Lung (tissue), 12 donors: ENCODE data around the gene CFAP100. TPM values are rescaled to one million over a fixed set of nuclear protein-coding genes. Genes with fewer than 3 reads are reported as not detected.

ENCODE experiments used
- ATAC-seq: fragments of 200-7000 bp; cut with Tn5 transposase; one replicate; pipeline ENCODE4 v1.9.1; 2020; ENCODE audit warnings: moderate number of reproducible peaks; ENCODE audit not compliant: insufficient read depth, low FRiP score
- DNase-seq, 3 donors: peaks; one replicate each; pipeline ENCODE4 v3.0.0-alpha.2; 2013 to 2017
- H3K27ac ChIP-seq, 2 donors: one replicate each; pipeline ENCODE4 v1.5.1; 2013; ENCODE audit warnings: mild to moderate bottlenecking in 2 of 2, moderate library complexity in 2 of 2, control low read depth in 1 of 2, inconsistent platforms in 1 of 2, low read depth in 1 of 2, low read length in 1 of 2
- H3K27me3 ChIP-seq, 3 donors: one replicate each; pipeline ENCODE4 v1.5.1; 2013; ENCODE audit warnings: low read length in 2 of 3; ENCODE audit not compliant: control insufficient read depth in 3 of 3, insufficient read depth in 3 of 3
- H3K36me3 ChIP-seq, 4 donors: one replicate each; pipeline ENCODE4 v1.5.1; 2013; ENCODE audit warnings: low read length in 4 of 4, mild to moderate bottlenecking in 1 of 4, moderate library complexity in 1 of 4; ENCODE audit not compliant: control insufficient read depth in 4 of 4, insufficient read depth in 4 of 4
- H3K4me1 ChIP-seq, 5 donors: one replicate each; pipeline ENCODE4 v1.5.1; 2013; ENCODE audit warnings: low read length in 5 of 5, mild to moderate bottlenecking in 2 of 5, moderate library complexity in 1 of 5; ENCODE audit not compliant: control insufficient read depth in 5 of 5, insufficient read depth in 5 of 5
- H3K4me3 ChIP-seq: one replicate; pipeline ENCODE4 v1.5.1; 2013; ENCODE audit warnings: mild to moderate bottlenecking, control low read depth, moderate library complexity
- H3K9ac ChIP-seq, 2 donors: one replicate each; pipeline ENCODE4 v1.5.1; 2013; ENCODE audit warnings: low read length in 2 of 2, control low read depth in 1 of 2; ENCODE audit not compliant: insufficient read depth in 1 of 2
- H3K9me3 ChIP-seq, 4 donors: one replicate each; pipeline ENCODE4 v1.5.1; 2013; ENCODE audit warnings: low read length in 3 of 4, mild to moderate bottlenecking in 1 of 4, moderate library complexity in 1 of 4; ENCODE audit not compliant: control insufficient read depth in 4 of 4, insufficient read depth in 3 of 4
- WGBS, 2 donors: extraction: QIAGEN DNeasy Blood & Tissue Kit; methylation state at CpG; one replicate each; pipeline ENCODE4 v1.1.7; 2013; 5-methylcytosine and 5-hydroxymethylcytosine counted together
- polyA plus RNA-seq, 2 donors: library from polyadenylated mRNA; stranded (reverse); fragments of 200-250 nt; gene quantifications; one replicate each; pipeline ENCODE4 v1.2.1, GENCODE V29; 2013
- total RNA-seq, 2 donors: library from RNA; depleted of rRNA in 1 of 2; stranded (reverse); fragments of >200 nt in 1 of 2; gene quantifications; one replicate each; pipeline ENCODE4 v1.2.1, GENCODE V29; 2014 to 2021
- TF ChIP-seq, protein P1 (sequence below): IDR thresholded peaks from 2 replicates; pipeline ENCODE4 v1.5.1; 2012; ENCODE audit warnings: mild to moderate bottlenecking; ENCODE audit errors: control extremely low read depth, extremely low read depth
- donor health status: control.
- donor health status: control.
- donor health status: Bipolar disorder and iron deficiency.
- donor health status: healthy.
- donor health status: DM: yes; HTN: yes; CAD: no.

CFAP100 gene
- total and polyA plus RNA-seq, 4 donors, result 7.7 to 31.9 (median 11.5) TPM

DNA sequence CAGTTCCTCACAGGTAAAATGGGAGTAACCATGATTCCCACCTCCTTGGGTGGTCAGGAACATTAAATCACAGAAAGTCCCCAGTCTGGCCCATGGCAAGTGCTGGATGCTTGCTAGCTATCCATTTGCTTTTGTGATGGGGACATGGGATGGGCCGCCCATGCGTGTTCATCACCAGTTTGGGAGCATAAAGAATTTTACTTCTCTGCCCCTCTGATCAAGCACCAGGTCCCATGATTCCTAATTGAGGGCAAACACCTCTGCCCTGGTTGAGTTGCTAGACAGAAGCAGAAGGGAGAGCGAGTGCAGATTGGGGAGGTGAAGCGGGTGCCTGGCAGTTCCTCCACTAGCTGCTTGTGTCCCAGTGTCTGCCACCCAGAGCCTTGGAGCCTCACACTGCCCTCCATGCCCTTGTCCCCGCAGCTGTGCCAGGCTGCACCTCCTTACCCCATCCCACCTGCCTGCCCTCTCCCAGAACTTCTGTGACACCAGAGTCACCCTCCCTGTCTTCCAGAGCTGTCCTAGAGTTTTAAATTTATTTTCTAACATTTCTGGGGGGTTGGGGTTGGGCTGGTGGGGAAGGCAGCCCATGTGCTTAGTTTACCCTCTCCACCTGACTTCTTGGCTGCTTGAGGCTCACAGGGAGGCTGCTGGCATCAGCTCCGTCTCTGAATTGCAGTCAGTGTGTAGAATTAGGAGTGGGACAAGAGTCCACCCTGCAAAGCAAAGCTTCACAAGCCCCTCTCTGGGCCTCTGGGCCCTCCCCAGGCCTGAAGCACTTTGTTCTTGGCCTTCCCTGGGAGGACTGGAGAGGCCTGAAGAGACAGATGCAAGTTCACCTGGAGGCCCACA is 18.4 kb downstream of the CFAP100 start:
- DNase-seq (no peak), ATAC-seq (no peak)
- Histone ChIP-seq H3K27ac (no peak overlapping the region), H3K4me3 (no peak overlapping the region), H3K4me1 (no peaks in the 10 kb centered on the region), H3K9me3 (peaks cover 0 to 2% (median 0%) of the 10 kb centered on the region in 4 donors), H3K27me3 (peaks cover 3 to 11% (median 3%) of the 10 kb centered on the region in 3 donors), H3K9ac (no peak overlapping the region), H3K36me3 (no peaks in the 10 kb centered on the region)
- TF ChIP-seq, protein P1, sequence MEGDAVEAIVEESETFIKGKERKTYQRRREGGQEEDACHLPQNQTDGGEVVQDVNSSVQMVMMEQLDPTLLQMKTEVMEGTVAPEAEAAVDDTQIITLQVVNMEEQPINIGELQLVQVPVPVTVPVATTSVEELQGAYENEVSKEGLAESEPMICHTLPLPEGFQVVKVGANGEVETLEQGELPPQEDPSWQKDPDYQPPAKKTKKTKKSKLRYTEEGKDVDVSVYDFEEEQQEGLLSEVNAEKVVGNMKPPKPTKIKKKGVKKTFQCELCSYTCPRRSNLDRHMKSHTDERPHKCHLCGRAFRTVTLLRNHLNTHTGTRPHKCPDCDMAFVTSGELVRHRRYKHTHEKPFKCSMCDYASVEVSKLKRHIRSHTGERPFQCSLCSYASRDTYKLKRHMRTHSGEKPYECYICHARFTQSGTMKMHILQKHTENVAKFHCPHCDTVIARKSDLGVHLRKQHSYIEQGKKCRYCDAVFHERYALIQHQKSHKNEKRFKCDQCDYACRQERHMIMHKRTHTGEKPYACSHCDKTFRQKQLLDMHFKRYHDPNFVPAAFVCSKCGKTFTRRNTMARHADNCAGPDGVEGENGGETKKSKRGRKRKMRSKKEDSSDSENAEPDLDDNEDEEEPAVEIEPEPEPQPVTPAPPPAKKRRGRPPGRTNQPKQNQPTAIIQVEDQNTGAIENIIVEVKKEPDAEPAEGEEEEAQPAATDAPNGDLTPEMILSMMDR, result no peak
- WGBS, 2 donors, result 93 to 96% methylated on average over 6 of the region's 6 CpGs

GRCh38 chr3:126413693-126414080 is 19.0 kb downstream of the CFAP100 start:
- ATAC-seq (no peak), DNase-seq (no peak)
- peaks cover 0 to 4% (median 0%) of the 10 kb centered on the region in 4 donors for H3K9me3 ChIP-seq
- H3K4me3 ChIP-seq, result no peak overlapping the region
- TF ChIP-seq, protein P1, result no peak
- 77 to 87% methylated on average over 4 of the region's 4 CpGs for WGBS, 2 donors
- peaks cover 3 to 11% (median 3%) of the 10 kb centered on the region in 3 donors for H3K27me3 ChIP-seq
- H3K4me1 ChIP-seq, result no peaks in the 10 kb centered on the region
- no peak overlapping the region for H3K27ac ChIP-seq
- no peak overlapping the region for H3K9ac ChIP-seq
- H3K36me3 ChIP-seq, result no peaks in the 10 kb centered on the region

DNA sequence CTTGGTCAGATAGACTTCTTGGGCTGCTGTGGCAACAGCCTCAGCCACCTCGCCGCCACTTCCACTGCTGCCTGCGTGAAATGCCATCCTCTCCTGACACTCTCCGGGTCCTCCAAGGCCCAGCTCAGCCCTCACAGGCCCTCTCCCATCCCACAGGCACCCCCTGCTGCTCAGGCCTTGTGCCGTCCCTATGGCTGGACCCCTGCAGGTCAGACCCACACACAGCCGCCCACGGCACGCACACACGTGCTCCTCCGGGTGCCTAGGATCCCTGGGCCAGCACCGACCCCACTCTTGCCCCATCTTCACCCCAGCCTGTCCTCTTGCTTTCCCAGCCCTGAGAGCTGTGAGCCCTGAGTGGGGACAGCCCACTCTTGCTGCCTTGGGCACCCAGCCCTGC is 19.7 kb downstream of the CFAP100 start:
- TF ChIP-seq, protein P1, result no peak
- Histone ChIP-seq H3K4me3 (no peak overlapping the region), H3K9me3 (peaks cover 0 to 4% (median 0%) of the 10 kb centered on the region in 4 donors), H3K9ac (no peak overlapping the region), H3K27ac (no peak overlapping the region), H3K4me1 (no peaks in the 10 kb centered on the region), H3K36me3 (no peaks in the 10 kb centered on the region), H3K27me3 (peaks cover 3 to 11% (median 3%) of the 10 kb centered on the region in 3 donors)
- DNase-seq, result no peak
- peak; percentile 10 for ATAC-seq
- 89 to 94% methylated on average over 11 of the region's 11 CpGs for WGBS, 2 donors
